LHCN-M2 (cell line): ENCODE measurements around the gene SSTR5. TPM values are rescaled to one million over a fixed set of nuclear protein-coding genes. Genes with fewer than 3 reads are reported as not detected.

Source experiments
- DNase-seq: peaks from one replicate; pipeline ENCODE4 v3.0.0-alpha.2; 2012; ENCODE audit warnings: low read depth
- total RNA-seq: library from RNA; depleted of rRNA; stranded (reverse); fragments of >200 nt; gene quantifications from 2 replicates; pipeline ENCODE4 v1.2.3, GENCODE V29; 2014

Gene SSTR5
- total RNA-seq, 1 experiment from 2014 or later, result 0.98 TPM

- DNase-seq, result no peak
These were observed 30.5 kb downstream of the SSTR5 start for GRCh38 chr16:1102921-1103635.

- DNase-seq, result no peak
These were observed 31.1 kb downstream of the SSTR5 start for GRCh38 chr16:1103636-1103980.

GRCh38 chr16:1105888-1106620 lies 33.5 kb downstream of the SSTR5 start:
- peak; percentile 31 for DNase-seq

- no peak for DNase-seq
These were observed 34.1 kb downstream of the SSTR5 start for GRCh38 chr16:1106659-1107058.

- DNase-seq, result no peak
These were observed 34.6 kb downstream of the SSTR5 start for GRCh38 chr16:1107141-1107540.

- no peak for DNase-seq
These were observed 35.2 kb downstream of the SSTR5 start for GRCh38 chr16:1107731-1108130.

- DNase-seq, result peak; percentile 20
These were observed 36.0 kb downstream of the SSTR5 start for GRCh38 chr16:1108299-1109252.

- DNase-seq, result no peak
These were observed 37.1 kb downstream of the SSTR5 start for GRCh38 chr16:1109648-1110047.

- DNase-seq, result no peak
These were observed 40.1 kb downstream of the SSTR5 start for GRCh38 chr16:1112506-1113184.

GRCh38 chr16:1113489-1113888 lies 40.9 kb downstream of the SSTR5 start:
- DNase-seq, result no peak

GRCh38 chr16:1113889-1114526 lies 41.5 kb downstream of the SSTR5 start:
- no peak for DNase-seq

- DNase-seq, result no peak
These were observed 44.1 kb downstream of the SSTR5 start for GRCh38 chr16:1116693-1117077.

- no peak for DNase-seq
These were observed 44.8 kb downstream of the SSTR5 start for GRCh38 chr16:1117176-1117900.

- no peak for DNase-seq
These were observed 45.4 kb downstream of the SSTR5 start for GRCh38 chr16:1117926-1118325.

- DNase-seq, result no peak
These were observed 46.6 kb downstream of the SSTR5 start for GRCh38 chr16:1119129-1119528.

- DNase-seq, result peak; percentile 27
These were observed 47.4 kb downstream of the SSTR5 start for GRCh38 chr16:1119766-1120576.

GRCh38 chr16:1120577-1120941 lies 48.0 kb downstream of the SSTR5 start:
- DNase-seq, result no peak

- DNase-seq, result no peak
These were observed 48.5 kb downstream of the SSTR5 start for GRCh38 chr16:1121009-1121408.

GRCh38 chr16:1121601-1122397 lies 49.3 kb downstream of the SSTR5 start:
- DNase-seq, result no peak
